HEK293 (cell line): ENCODE results near the gene HMGA1.

ENCODE experiments used
- GLIS2 ChIP-seq: fragments of 450-650 bp; formaldehyde crosslinking; IDR thresholded peaks from 2 replicates; pipeline ENCODE4 v1.5.1; 2016; ENCODE audit warnings: missing biosample characterization, missing genetic modification characterization
- KLF1 ChIP-seq: fragments of 450-650 bp; formaldehyde crosslinking; IDR thresholded peaks from 2 replicates; pipeline ENCODE4 v1.5.1; 2016; ENCODE audit warnings: missing biosample characterization, missing genetic modification characterization
- KLF10 ChIP-seq: fragments of 450-650 bp; IDR thresholded peaks from 2 replicates; pipeline ENCODE4 v1.5.1; 2018; ENCODE audit warnings: missing biosample characterization, mild to moderate bottlenecking, missing genetic modification characterization
- KLF8 ChIP-seq: fragments of 450-650 bp; formaldehyde crosslinking; IDR thresholded peaks from 2 replicates; pipeline ENCODE4 v1.5.1; 2016; ENCODE audit warnings: missing biosample characterization, missing genetic modification characterization
- KLF9 ChIP-seq: fragments of 450-650 bp; formaldehyde crosslinking; IDR thresholded peaks from 2 replicates; pipeline ENCODE4 v1.5.1; 2016; ENCODE audit warnings: missing biosample characterization, missing genetic modification characterization, low read depth
- OSR2 ChIP-seq: fragments of 450-650 bp; formaldehyde crosslinking; IDR thresholded peaks from 2 replicates; pipeline ENCODE4 v1.5.1; 2016; ENCODE audit warnings: missing biosample characterization, missing genetic modification characterization
- SP2 ChIP-seq: fragments of 450-650 bp; formaldehyde crosslinking; IDR thresholded peaks from 2 replicates; pipeline ENCODE4 v1.5.1; 2016; ENCODE audit warnings: missing biosample characterization, missing genetic modification characterization
- SP7 ChIP-seq: fragments of 450-650 bp; formaldehyde crosslinking; IDR thresholded peaks from 2 replicates; pipeline ENCODE4 v1.5.1; 2016; ENCODE audit warnings: missing biosample characterization, missing genetic modification characterization
- YY1 ChIP-seq: fragments of 450-650 bp; formaldehyde crosslinking; IDR thresholded peaks from 2 replicates; pipeline ENCODE4 v1.5.1; 2018; ENCODE audit warnings: missing biosample characterization, missing genetic modification characterization
- ZBTB11 ChIP-seq: fragments of 450-650 bp; formaldehyde crosslinking; conservative IDR thresholded peaks from 2 replicates; pipeline ENCODE4 v1.5.1; 2016; ENCODE audit warnings: low read depth, missing biosample characterization, missing genetic modification characterization
- ZBTB17 ChIP-seq: fragments of 450-650 bp; formaldehyde crosslinking; IDR thresholded peaks from 2 replicates; pipeline ENCODE4 v1.5.1; 2016; ENCODE audit warnings: missing biosample characterization, missing genetic modification characterization
- ZBTB26 ChIP-seq: fragments of 450-650 bp; formaldehyde crosslinking; optimal IDR thresholded peaks from 2 replicates; pipeline ENCODE3; 2016; ENCODE audit warnings: missing biosample characterization, mild to moderate bottlenecking, missing genetic modification characterization
- ZBTB48 ChIP-seq: fragments of 450-650 bp; formaldehyde crosslinking; IDR thresholded peaks from 2 replicates; pipeline ENCODE4 v1.5.1; 2016; ENCODE audit warnings: missing biosample characterization, missing genetic modification characterization
- ZNF184 ChIP-seq: fragments of 450-650 bp; IDR thresholded peaks from 2 replicates; pipeline ENCODE4 v1.5.1; 2018; ENCODE audit warnings: missing biosample characterization, mild to moderate bottlenecking, missing genetic modification characterization
- ZNF248 ChIP-seq: fragments of 450-650 bp; formaldehyde crosslinking; IDR thresholded peaks from 2 replicates; pipeline ENCODE4 v1.5.1; 2017; ENCODE audit warnings: missing biosample characterization, missing genetic modification characterization
- ZNF449 ChIP-seq: fragments of 450-650 bp; formaldehyde crosslinking; IDR thresholded peaks from 2 replicates; pipeline ENCODE4 v1.5.1; 2017; ENCODE audit warnings: missing biosample characterization, mild to moderate bottlenecking, missing genetic modification characterization, moderate library complexity
- ZNF560 ChIP-seq: fragments of 450-650 bp; formaldehyde crosslinking; IDR thresholded peaks from 2 replicates; pipeline ENCODE4 v1.5.1; 2017; ENCODE audit warnings: missing biosample characterization, missing genetic modification characterization, borderline replicate concordance
- ZNF561 ChIP-seq: fragments of 450-650 bp; IDR thresholded peaks from 2 replicates; pipeline ENCODE4 v1.5.1; 2018; ENCODE audit warnings: missing biosample characterization, missing genetic modification characterization, borderline replicate concordance
- ZNF596 ChIP-seq: fragments of 450-650 bp; IDR thresholded peaks from 2 replicates; pipeline ENCODE4 v1.5.0; 2018; ENCODE audit warnings: missing biosample characterization, mild to moderate bottlenecking, missing genetic modification characterization, moderate library complexity
- ZNF660 ChIP-seq: fragments of 450-650 bp; IDR thresholded peaks from 2 replicates; pipeline ENCODE4 v1.5.1; 2018; ENCODE audit warnings: missing biosample characterization, mild to moderate bottlenecking, missing genetic modification characterization
- ZNF76 ChIP-seq: fragments of 450-650 bp; formaldehyde crosslinking; IDR thresholded peaks from 2 replicates; pipeline ENCODE4; 2016; ENCODE audit warnings: low read depth, missing biosample characterization, missing genetic modification characterization, borderline replicate concordance
- TF ChIP-seq, protein P1 (sequence below): fragments of 450-650 bp; formaldehyde crosslinking; IDR thresholded peaks from 2 replicates; pipeline ENCODE4 v1.5.1; 2016; ENCODE audit warnings: missing biosample characterization, missing genetic modification characterization
- TF ChIP-seq, protein P2 (sequence below): fragments of 450-650 bp; formaldehyde crosslinking; IDR thresholded peaks from 2 replicates; pipeline ENCODE4 v1.5.1; 2017; ENCODE audit warnings: missing biosample characterization, missing genetic modification characterization
- TF ChIP-seq, protein P3 (sequence below): fragments of 450-650 bp; formaldehyde crosslinking; IDR thresholded peaks from 2 replicates; pipeline ENCODE4 v1.5.1; 2016; ENCODE audit warnings: missing biosample characterization, missing genetic modification characterization
- TF ChIP-seq, protein P4 (sequence below): fragments of 450-650 bp; formaldehyde crosslinking; IDR thresholded peaks from 2 replicates; pipeline ENCODE4 v1.5.1; 2016; ENCODE audit warnings: missing biosample characterization, missing genetic modification characterization

Gene HMGA1

DNA sequence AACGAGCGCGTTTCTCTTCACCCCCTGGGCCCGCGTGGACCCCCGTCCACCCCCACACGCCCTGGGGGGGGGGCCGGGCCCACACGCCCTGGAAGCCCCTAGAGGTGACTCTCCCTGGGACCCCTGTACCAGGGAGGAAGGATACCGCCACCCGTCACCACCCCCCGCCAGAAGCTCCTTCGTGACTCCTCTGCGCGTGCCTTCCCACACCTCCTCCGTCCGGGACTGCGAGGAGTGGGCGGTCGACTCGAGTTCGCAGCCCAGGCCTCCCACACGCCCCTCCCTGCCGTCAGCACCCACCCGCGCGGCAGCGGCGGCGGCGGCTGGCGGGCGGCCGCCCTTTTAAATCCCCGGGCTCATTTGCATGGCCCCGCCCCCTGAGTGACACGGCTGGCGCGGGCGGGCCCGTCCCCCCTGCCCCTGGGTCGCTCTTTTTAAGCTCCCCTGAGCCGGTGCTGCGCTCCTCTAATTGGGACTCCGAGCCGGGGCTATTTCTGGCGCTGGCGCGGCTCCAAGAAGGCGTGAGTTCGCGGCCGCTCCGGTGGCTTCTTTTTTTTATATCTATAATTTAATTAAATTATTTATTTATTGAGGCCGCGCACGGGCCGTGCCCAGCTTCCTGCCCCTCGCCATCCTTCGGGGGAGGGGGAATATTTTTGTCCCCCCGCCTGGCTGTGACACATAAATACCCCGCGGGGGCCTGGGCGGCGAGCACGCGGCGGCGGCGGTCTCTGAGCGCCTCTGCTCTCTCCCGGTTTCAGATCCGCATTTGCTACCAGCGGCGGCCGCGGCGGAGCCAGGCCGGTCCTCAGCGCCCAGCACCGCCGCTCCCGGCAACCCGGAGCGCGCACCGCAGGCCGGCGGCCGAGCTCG is at the start of gene HMGA1 (continued):
- TF ChIP-seq OSR2, result no peak
- TF ChIP-seq ZNF660 (tag by site-specific recombination), result peak; percentile 60
- TF ChIP-seq, protein P1, sequence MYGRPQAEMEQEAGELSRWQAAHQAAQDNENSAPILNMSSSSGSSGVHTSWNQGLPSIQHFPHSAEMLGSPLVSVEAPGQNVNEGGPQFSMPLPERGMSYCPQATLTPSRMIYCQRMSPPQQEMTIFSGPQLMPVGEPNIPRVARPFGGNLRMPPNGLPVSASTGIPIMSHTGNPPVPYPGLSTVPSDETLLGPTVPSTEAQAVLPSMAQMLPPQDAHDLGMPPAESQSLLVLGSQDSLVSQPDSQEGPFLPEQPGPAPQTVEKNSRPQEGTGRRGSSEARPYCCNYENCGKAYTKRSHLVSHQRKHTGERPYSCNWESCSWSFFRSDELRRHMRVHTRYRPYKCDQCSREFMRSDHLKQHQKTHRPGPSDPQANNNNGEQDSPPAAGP, result peak; percentile 55; the same call in 1 of the 2 replicates
- TF ChIP-seq ZBTB48 (tag by site-specific recombination), result 0 out of 2 replicates have a peak, but pooled peaks have one; percentile 37
- TF ChIP-seq, protein P2, sequence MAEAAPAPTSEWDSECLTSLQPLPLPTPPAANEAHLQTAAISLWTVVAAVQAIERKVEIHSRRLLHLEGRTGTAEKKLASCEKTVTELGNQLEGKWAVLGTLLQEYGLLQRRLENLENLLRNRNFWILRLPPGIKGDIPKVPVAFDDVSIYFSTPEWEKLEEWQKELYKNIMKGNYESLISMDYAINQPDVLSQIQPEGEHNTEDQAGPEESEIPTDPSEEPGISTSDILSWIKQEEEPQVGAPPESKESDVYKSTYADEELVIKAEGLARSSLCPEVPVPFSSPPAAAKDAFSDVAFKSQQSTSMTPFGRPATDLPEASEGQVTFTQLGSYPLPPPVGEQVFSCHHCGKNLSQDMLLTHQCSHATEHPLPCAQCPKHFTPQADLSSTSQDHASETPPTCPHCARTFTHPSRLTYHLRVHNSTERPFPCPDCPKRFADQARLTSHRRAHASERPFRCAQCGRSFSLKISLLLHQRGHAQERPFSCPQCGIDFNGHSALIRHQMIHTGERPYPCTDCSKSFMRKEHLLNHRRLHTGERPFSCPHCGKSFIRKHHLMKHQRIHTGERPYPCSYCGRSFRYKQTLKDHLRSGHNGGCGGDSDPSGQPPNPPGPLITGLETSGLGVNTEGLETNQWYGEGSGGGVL (tag by site-specific recombination), result 0 out of 2 replicates have a peak, but pooled peaks have one; percentile 19
- peak; percentile 62 for TF ChIP-seq SP2
- TF ChIP-seq ZNF561 (tag by site-specific recombination), result peak; percentile 80; the same call in 1 of the 2 replicates
- TF ChIP-seq KLF1 (tag by site-specific recombination), result peak; percentile 39; the same call in 1 of the 2 replicates
- TF ChIP-seq ZNF76 (tag by site-specific recombination), result peak; percentile 21; the same call in 1 of the 2 replicates
- TF ChIP-seq ZNF449 (tag by site-specific recombination), result peak; percentile 44
- peak; percentile 85 for TF ChIP-seq ZBTB11 (tag by site-specific recombination)
- TF ChIP-seq KLF8 (tag by site-specific recombination), result 0 out of 2 replicates have a peak, but pooled peaks have one; percentile 39
- peak; percentile 75 for TF ChIP-seq ZBTB26
- TF ChIP-seq KLF9, result peak; percentile 61
- TF ChIP-seq YY1 (tag by site-specific recombination), result no peak
- peak; percentile 89 for TF ChIP-seq GLIS2
- TF ChIP-seq, protein P3, sequence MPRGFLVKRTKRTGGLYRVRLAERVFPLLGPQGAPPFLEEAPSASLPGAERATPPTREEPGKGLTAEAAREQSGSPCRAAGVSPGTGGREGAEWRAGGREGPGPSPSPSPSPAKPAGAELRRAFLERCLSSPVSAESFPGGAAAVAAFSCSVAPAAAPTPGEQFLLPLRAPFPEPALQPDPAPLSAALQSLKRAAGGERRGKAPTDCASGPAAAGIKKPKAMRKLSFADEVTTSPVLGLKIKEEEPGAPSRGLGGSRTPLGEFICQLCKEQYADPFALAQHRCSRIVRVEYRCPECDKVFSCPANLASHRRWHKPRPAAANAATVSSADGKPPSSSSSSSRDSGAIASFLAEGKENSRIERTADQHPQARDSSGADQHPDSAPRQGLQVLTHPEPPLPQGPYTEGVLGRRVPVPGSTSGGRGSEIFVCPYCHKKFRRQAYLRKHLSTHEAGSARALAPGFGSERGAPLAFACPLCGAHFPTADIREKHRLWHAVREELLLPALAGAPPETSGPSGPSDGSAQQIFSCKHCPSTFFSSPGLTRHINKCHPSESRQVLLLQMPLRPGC (tag by site-specific recombination), result peak; percentile 22; the same call in 1 of the 2 replicates
- TF ChIP-seq ZNF184 (tag by site-specific recombination), result peak; percentile 43; the same call in 1 of the 2 replicates
- peak; percentile 53; the same call in 1 of the 2 replicates for TF ChIP-seq SP7 (tag by site-specific recombination)
- no peak for TF ChIP-seq ZNF248 (tag by site-specific recombination)
- peak; percentile 46; the same call in 1 of the 2 replicates for TF ChIP-seq ZBTB17 (tag by site-specific recombination)
- TF ChIP-seq KLF10 (tag by site-specific recombination), result peak; percentile 61; the same call in 1 of the 2 replicates
- peak; percentile 97 for TF ChIP-seq ZNF560 (tag by site-specific recombination)
- TF ChIP-seq, protein P4, sequence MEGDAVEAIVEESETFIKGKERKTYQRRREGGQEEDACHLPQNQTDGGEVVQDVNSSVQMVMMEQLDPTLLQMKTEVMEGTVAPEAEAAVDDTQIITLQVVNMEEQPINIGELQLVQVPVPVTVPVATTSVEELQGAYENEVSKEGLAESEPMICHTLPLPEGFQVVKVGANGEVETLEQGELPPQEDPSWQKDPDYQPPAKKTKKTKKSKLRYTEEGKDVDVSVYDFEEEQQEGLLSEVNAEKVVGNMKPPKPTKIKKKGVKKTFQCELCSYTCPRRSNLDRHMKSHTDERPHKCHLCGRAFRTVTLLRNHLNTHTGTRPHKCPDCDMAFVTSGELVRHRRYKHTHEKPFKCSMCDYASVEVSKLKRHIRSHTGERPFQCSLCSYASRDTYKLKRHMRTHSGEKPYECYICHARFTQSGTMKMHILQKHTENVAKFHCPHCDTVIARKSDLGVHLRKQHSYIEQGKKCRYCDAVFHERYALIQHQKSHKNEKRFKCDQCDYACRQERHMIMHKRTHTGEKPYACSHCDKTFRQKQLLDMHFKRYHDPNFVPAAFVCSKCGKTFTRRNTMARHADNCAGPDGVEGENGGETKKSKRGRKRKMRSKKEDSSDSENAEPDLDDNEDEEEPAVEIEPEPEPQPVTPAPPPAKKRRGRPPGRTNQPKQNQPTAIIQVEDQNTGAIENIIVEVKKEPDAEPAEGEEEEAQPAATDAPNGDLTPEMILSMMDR (tag by site-specific recombination), result peak; percentile 32; the same call in 1 of the 2 replicates
- TF ChIP-seq ZNF596 (tag by site-specific recombination), result peak; percentile 73
